GM12878 (cell line): ENCODE measurements around the gene SLCO1A2. TPM values are rescaled to one million over a fixed set of nuclear protein-coding genes. Genes with fewer than 3 reads are reported as not detected.

ENCODE experiments used
- ATAC-seq: fragments of 200-7000 bp; cut with Tn5 transposase; 3 replicates; pipeline ENCODE4 v1.9.1; 2020; ENCODE audit warnings: mild to moderate bottlenecking, moderate library complexity
- BruUV-seq: library from RNA; stranded (reverse); fragments of 400-500 nt; replicated peaks from 2 replicates; lab custom pipeline; 2021; lab: Mats Ljungman, UMichigan
- CTCF ChIA-PET: fragments of 300-600 bp; sonication (Branson Sonifier 250); formaldehyde crosslinking; extraction: SDS; loops from one replicate; lab custom pipeline; 2021; ENCODE audit warnings: inconsistent platforms; lab: Yijun Ruan, JAX
- POLR2A ChIA-PET: fragments of 350-600 bp; formaldehyde crosslinking; extraction: SDS; loops from one replicate; lab custom pipeline; 2021; ENCODE audit warnings: inconsistent platforms; lab: Charles Lee
- RAD21 ChIA-PET: fragments of 300-600 bp; sonication (Branson Sonifier 250); formaldehyde crosslinking; loops from one replicate; lab custom pipeline; 2023; ENCODE audit warnings: antibody characterized with exemption; ENCODE audit not compliant: unreplicated experiment; lab: Charles Lee
- SMC1A ChIA-PET: fragments of 300-600 bp; sonication (Branson Sonifier 250); formaldehyde crosslinking; loops from one replicate; lab custom pipeline; 2023; ENCODE audit not compliant: unreplicated experiment, uncharacterized antibody; lab: Charles Lee
- DNase-seq: peaks from one replicate; pipeline ENCODE4 v3.0.0-alpha.2; 2011; ENCODE audit warnings: low read depth, low spot score
- FAIRE-seq: peaks from 3 replicates; lab custom pipeline; 2011; peaks lifted over from hg19 to GRCh38; lab: Jason Lieb, UNC
- H2AFZ ChIP-seq: 2 replicates; pipeline ENCODE4 v1.6.0; 2011; ENCODE audit warnings: low read depth, low read length, control low read depth; ENCODE audit not compliant: control insufficient read depth
- H3K27ac ChIP-seq: 2 replicates; pipeline ENCODE4 v1.5.1; 2011; ENCODE audit warnings: control low read depth; ENCODE audit not compliant: control insufficient read depth, insufficient read depth
- H3K27me3 ChIP-seq, 2 experiments: replicated peaks in 1 of 2; 2 replicates each; pipeline versions ENCODE4 v1.6.0 to v1.6.1; 2011; ENCODE audit warnings: low read length in 1 of 2; ENCODE audit not compliant: control insufficient read depth in 2 of 2, insufficient read depth in 2 of 2
- H3K36me3 ChIP-seq, 2 experiments: 2 replicates each; pipeline ENCODE4 v1.5.1; 2011; ENCODE audit warnings: low read length in 1 of 2; ENCODE audit not compliant: control insufficient read depth in 2 of 2, insufficient read depth in 2 of 2
- H3K4me1 ChIP-seq: 2 replicates; pipeline ENCODE4 v1.6.1; 2011; ENCODE audit warnings: mild to moderate bottlenecking, low read length, moderate library complexity, mixed read lengths; ENCODE audit not compliant: control insufficient read depth, insufficient read depth
- H3K4me2 ChIP-seq: 2 replicates; pipeline ENCODE4 v1.6.0; 2011; ENCODE audit warnings: control low read depth; ENCODE audit not compliant: control insufficient read depth, insufficient read depth
- H3K4me3 ChIP-seq: fragments of 200-600 bp; sonication (generic); 2 replicates; pipeline ENCODE4 v1.5.1; 2016
- H3K79me2 ChIP-seq: 2 replicates; pipeline ENCODE4 v1.6.0; 2011; ENCODE audit warnings: low read length; ENCODE audit not compliant: control insufficient read depth, insufficient read depth
- H3K9ac ChIP-seq: 2 replicates; pipeline ENCODE4 v1.8.0; 2011; ENCODE audit warnings: low read length, control low read depth, mixed read lengths; ENCODE audit not compliant: control insufficient read depth, insufficient read depth
- H3K9me3 ChIP-seq: replicated peaks from 3 replicates; pipeline ENCODE4 v1.5.1; 2011; ENCODE audit warnings: mild to moderate bottlenecking, low read length; ENCODE audit not compliant: control insufficient read depth, insufficient read depth
- H4K20me1 ChIP-seq: 2 replicates; pipeline ENCODE4 v1.6.0; 2011; ENCODE audit not compliant: control insufficient read depth, insufficient read depth
- BACH1 ChIP-seq: fragments of 450-650 bp; IDR thresholded peaks from 2 replicates; pipeline ENCODE4 v1.6.1; 2017; ENCODE audit warnings: mild to moderate bottlenecking, borderline replicate concordance
- CHD4 ChIP-seq: fragments of 200-600 bp; sonication (generic); IDR thresholded peaks from 2 replicates; pipeline ENCODE4 v1.6.1; 2016; ENCODE audit warnings: mild to moderate bottlenecking
- E4F1 ChIP-seq: fragments of 450-650 bp; IDR thresholded peaks from 2 replicates; pipeline ENCODE4 v1.6.1; 2018; ENCODE audit warnings: borderline replicate concordance, mild to moderate bottlenecking; ENCODE audit not compliant: partially characterized antibody
- ETV6 ChIP-seq, 2 experiments: fragments of 450-650 bp in 1 of 2; IDR thresholded peaks in 1 of 2; conservative IDR thresholded peaks in 1 of 2; 2 replicates each; pipeline ENCODE4 v1.6.1; 2014; ENCODE audit warnings: antibody characterized with exemption in 1 of 2, borderline replicate concordance in 1 of 2, low read depth in 1 of 2, mild to moderate bottlenecking in 1 of 2, moderate library complexity in 1 of 2
- FOXK2 ChIP-seq: fragments of 450-650 bp; IDR thresholded peaks from 2 replicates; pipeline ENCODE4 v1.6.1; 2017; ENCODE audit warnings: mild to moderate bottlenecking, moderate library complexity
- GATAD2B ChIP-seq: fragments of 450-650 bp; conservative IDR thresholded peaks from 2 replicates; pipeline ENCODE4 v1.6.1; 2017; ENCODE audit warnings: low read depth, mild to moderate bottlenecking, moderate library complexity
- KAT2A ChIP-seq: conservative IDR thresholded peaks from 2 replicates; pipeline ENCODE4 v1.6.1; 2011; ENCODE audit warnings: low read depth, low read length; ENCODE audit not compliant: control insufficient read depth
- MTA3 ChIP-seq: IDR thresholded peaks from 2 replicates; pipeline ENCODE4 v1.6.1; 2012; ENCODE audit warnings: low read length, inconsistent platforms, borderline replicate concordance
- NKRF ChIP-seq: fragments of 450-650 bp; conservative IDR thresholded peaks from 2 replicates; pipeline ENCODE4 v1.6.1; 2017; ENCODE audit warnings: mild to moderate bottlenecking, moderate library complexity
- POLR2AphosphoS5 ChIP-seq: IDR thresholded peaks from 2 replicates; pipeline ENCODE4 v1.6.1; 2011; ENCODE audit warnings: mild to moderate bottlenecking, low read length, inconsistent platforms
- RELA ChIP-seq: fragments of 450-650 bp; IDR thresholded peaks from 2 replicates; pipeline ENCODE4 v1.8.0; 2014; ENCODE audit warnings: borderline replicate concordance; ENCODE audit not compliant: partially characterized antibody
- RFX5 ChIP-seq: IDR thresholded peaks from 2 replicates; pipeline ENCODE4 v1.6.1; 2011; ENCODE audit warnings: low read depth, low read length, improper control_type of control experiment
- SUPT20H ChIP-seq: IDR thresholded peaks from 2 replicates; pipeline ENCODE4 v1.6.1; 2011; ENCODE audit warnings: low read depth, mild to moderate bottlenecking, low read length, moderate library complexity, borderline replicate concordance; ENCODE audit not compliant: control insufficient read depth
- WRNIP1 ChIP-seq: IDR thresholded peaks from 2 replicates; pipeline ENCODE4 v1.6.1; 2011; ENCODE audit warnings: low read depth, low read length, improper control_type of control experiment, borderline replicate concordance
- ZZZ3 ChIP-seq: IDR thresholded peaks from 2 replicates; pipeline ENCODE4 v1.6.1; 2011; ENCODE audit warnings: low read depth; ENCODE audit not compliant: control insufficient read depth, insufficient read length
- WGBS: methylation state at CpG from one replicate; pipeline ENCODE4 v1.1.6; 2016; ENCODE audit warnings: low lambda C conversion rate; ENCODE audit not compliant: insufficient replicate concordance, insufficient coverage; ENCODE audit errors: missing lambda C conversion rate; 5-methylcytosine and 5-hydroxymethylcytosine counted together
- in situ Hi-C: fragments of 300-500 bp; cut with MboI; formaldehyde crosslinking; loops from 9 replicates; pipeline ENCODE4 v1.14.3; 2018; ENCODE audit warnings: mixed read lengths
- intact Hi-C: fragments of 100-400 bp; cut with micrococcal nuclease; formaldehyde crosslinking; loops from one replicate; pipeline ENCODE4 v1.14.2; 2022; ENCODE audit not compliant: unreplicated experiment
- polyA plus RNA-seq, 11 experiments: library from polyadenylated mRNA; depleted of rRNA in 4 of 11; unstranded in 6 of 11; stranded (reverse) in 5 of 11; fragments of >200 nt; fragmentation: Nextera tagmentation in 4 of 11; fragmentation: Illumina TruSeq in 1 of 11; extraction: Ambion mirVana in 4 of 11; extraction: Trizol in 1 of 11; gene quantifications; 1 replicate in 1 of 11; 2 replicates in 10 of 11; pipeline versions ENCODE4 v1.2.1 to v1.2.3, GENCODE V29; 2011 to 2016; ENCODE audit warnings: inconsistent platforms in 2 of 11, missing spikeins in 2 of 11, low read depth in 1 of 11
- total RNA-seq, 4 experiments: library from RNA; depleted of rRNA in 3 of 4; stranded (reverse); fragments of >200 nt in 3 of 4; fragmentation: Illumina TruSeq in 1 of 4; extraction: Trizol in 1 of 4; gene quantifications; 2 replicates each; pipeline versions ENCODE4 v1.2.1 to v1.2.3, GENCODE V29; 2013 to 2021

Gene SLCO1A2
- total and polyA plus RNA-seq, 10 of the 15 experiments (the other 5 are each of a cell fraction or from before 2014, with no cell fraction given): not detected

GRCh38 chr12:21305661-21306060, 29.1 kb downstream of the SLCO1A2 start:
- H3K9me3 ChIP-seq: no peaks in the 10 kb centered on the region
- no peak overlapping the region for H2AFZ ChIP-seq
- SMC1A ChIA-PET: no interaction called here
- no TSS peak for BruUV-seq
- H3K4me3 ChIP-seq: no peak overlapping the region
- ATAC-seq: no peak
- intact Hi-C loops (no loop called here), in situ Hi-C loops (no loop called here)
- H3K36me3 ChIP-seq: no peaks in the 10 kb centered on the region
- CTCF ChIA-PET: no interaction called here
- no peak for TF ChIP-seq KAT2A
- no peak for TF ChIP-seq MTA3
- TF ChIP-seq NKRF: no peak
- no peak for TF ChIP-seq ZZZ3
- no peak for TF ChIP-seq CHD4
- no peak for TF ChIP-seq FOXK2
- no peaks in the 10 kb centered on the region for H3K4me1 ChIP-seq
- no peaks in the 10 kb centered on the region for H3K27me3 ChIP-seq
- no peak for DNase-seq
- FAIRE-seq: no peak
- POLR2A ChIA-PET: no interaction called here
- H3K79me2 ChIP-seq: no peaks in the 10 kb centered on the region
- no peak overlapping the region for H3K27ac ChIP-seq
- no peaks in the 10 kb centered on the region for H4K20me1 ChIP-seq
- 8% methylated on average over 1 of the region's 1 CpG for WGBS
- H3K9ac ChIP-seq: no peak overlapping the region
- RAD21 ChIA-PET: no interaction called here
- H3K4me2 ChIP-seq: no peak overlapping the region

- BruUV-seq: no TSS peak
- Histone ChIP-seq H2AFZ (no peak overlapping the region), H3K79me2 (no peaks in the 10 kb centered on the region), H3K9ac (no peak overlapping the region), H3K27me3 (no peaks in the 10 kb centered on the region), H3K9me3 (no peaks in the 10 kb centered on the region), H3K4me3 (no peak overlapping the region), H3K4me2 (no peak overlapping the region), H4K20me1 (no peaks in the 10 kb centered on the region), H3K27ac (no peak overlapping the region), H3K4me1 (no peaks in the 10 kb centered on the region), H3K36me3 (no peaks in the 10 kb centered on the region)
- DNase-seq: no peak
- FAIRE-seq: no peak
- ChIA-PET SMC1A (no interaction called here), RAD21 (no interaction called here), CTCF (no interaction called here), POLR2A (no interaction called here)
- WGBS: 100% methylated on average over 1 of the region's 1 CpG
- intact Hi-C loops (no loop called here), in situ Hi-C loops (no loop called here)
- ATAC-seq: no peak
- TF ChIP-seq GATAD2B (no peak), SUPT20H (no peak), ETV6 (conservative IDR thresholded peaks at IDR 0.05 in 1 of 2, IDR thresholded peaks at IDR 0.05 in 1 of 2; ENCODE audit: borderline replicate concordance in 1 of 2, low read depth in 1 of 2) (no peak), RELA (no peak), E4F1 (no peak), RFX5 (no peak), POLR2AphosphoS5 (no peak), BACH1 (no peak), WRNIP1 (no peak)
These were observed 34.1 kb downstream of the SLCO1A2 start for GRCh38 chr12:21300632-21301031.
